NCI-H2171 (cell line): ENCODE results near the gene CHFR.
"Not testable (repeated sequence)": the region's sequence is repeated elsewhere in the genome, so short reads cannot be mapped to it uniquely, and the experiment has no call there.

Experiments
- DNase-seq: peaks from one replicate; lab custom pipeline; 2025; lab: John Stamatoyannopoulos, UW

Gene CHFR

GRCh38 chr12:132887513-132888351 lies at the start of gene CHFR:
Gene CHFR (minus strand): TSS chr12:132887605. CDS start chr12:132887328, 277 bp downstream.
- DNase-seq, result peak; percentile 94

DNA sequence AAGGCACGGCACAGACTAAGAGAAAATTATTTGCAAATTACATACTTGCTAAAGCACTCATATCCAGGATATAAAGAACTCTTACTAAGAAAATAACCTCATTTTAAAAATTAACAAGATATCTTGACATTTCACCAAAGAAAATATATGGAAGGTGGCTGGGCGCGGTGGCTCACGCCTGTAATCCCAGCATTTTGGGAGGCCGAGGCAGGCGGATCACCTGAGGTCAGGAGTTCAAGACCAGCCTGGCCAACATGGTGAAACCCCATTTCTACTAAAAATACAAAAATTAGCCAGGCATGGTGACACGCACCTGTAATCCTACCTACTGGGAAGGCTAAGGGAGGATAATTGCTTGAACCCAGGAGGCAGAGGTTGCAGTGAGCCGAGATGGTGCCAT lies 49.5 kb upstream of the CHFR start:
- DNase-seq, result not testable (repeated sequence)

DNA sequence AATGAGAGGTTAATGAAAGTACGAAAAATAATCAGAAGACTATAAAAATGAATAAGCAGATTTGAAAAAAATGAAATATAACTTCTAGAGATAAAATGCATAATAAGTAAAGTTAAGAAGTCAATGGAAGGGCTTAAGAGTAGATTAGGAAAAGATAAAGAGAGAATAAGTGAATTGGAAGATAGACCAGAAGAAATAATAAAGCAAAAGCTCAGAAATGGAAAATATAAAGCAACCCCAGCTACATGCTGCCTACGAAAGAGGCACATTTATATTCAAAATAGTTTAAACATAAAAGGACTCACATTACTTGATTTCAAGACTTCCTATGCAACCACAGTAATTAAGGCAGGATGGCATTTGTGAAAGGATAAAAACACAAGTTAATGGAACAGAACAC lies 48.8 kb upstream of the CHFR start:
- DNase-seq, result no peak

- DNase-seq, result no peak
Observed at GRCh38 chr12:132926415-132926833, 39.0 kb upstream of the CHFR start.

GRCh38 chr12:132925597-132926414 lies 38.4 kb upstream of the CHFR start:
- DNase-seq, result no peak

GRCh38 chr12:132924356-132924755 lies 37.0 kb upstream of the CHFR start:
- DNase-seq, result no peak

DNA sequence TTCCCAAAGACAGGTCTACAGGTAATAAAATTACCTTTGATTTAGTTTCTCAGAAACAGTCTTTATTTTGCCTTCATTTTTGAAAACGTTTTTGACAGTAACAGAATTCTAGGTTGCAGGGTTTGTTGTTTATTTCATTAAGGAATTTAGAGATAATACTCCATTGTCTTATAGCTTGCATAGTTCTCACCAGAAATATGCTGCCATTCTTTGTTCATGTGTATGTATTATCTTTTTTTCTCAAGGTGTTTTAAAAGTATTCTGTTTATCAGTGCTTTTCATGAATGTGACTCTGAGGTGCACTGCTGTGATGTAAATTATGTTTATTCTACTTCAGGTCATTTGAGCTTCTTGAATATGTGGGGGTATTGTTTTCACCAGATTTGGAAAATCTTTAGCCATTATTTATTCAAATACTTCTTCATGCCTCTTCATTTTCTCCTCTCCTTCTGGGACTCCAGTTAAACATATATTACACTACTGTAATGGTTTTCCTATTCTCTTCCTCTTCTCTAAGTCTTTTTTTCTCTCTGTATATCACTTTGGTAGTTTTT lies 36.0 kb upstream of the CHFR start:
- no peak for DNase-seq

DNA sequence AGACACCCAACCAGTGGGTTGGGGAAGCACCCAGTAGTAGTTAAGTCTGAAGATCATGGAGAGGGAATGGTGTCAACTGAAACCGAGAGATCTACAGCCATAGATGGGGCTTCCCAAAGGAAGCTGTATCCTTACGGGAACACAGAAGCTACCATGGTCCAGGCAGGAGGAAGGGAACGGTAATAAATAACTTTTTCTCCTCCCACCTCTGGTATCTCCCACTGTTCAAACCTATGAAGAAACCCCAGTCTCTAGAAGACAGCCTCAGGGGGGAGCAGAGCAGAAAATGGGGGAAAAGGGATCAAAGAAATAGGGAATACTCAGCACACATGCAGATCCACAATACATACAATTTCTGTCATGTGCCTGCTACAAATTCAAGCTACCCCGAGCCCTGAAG lies 35.3 kb upstream of the CHFR start:
- DNase-seq, result no peak

DNA sequence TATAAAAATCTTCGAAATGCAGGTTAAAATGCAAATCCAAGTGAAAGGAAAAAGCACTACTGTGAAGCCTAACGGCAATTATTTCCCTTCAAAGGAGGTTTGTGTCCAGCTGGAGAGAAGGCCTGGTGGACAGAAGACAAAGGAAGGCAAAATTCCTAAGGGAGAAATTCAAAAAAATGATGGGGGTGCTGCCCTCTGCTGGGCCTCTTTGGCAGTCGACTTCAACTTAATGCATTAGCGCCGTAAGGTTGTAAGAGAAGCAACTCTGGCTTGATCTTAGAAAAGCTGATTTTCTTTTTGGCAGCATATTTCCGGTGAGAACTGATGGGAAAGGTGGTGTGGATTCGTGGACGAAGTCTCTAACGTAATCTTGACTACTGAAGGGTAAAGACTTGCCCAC lies 34.3 kb upstream of the CHFR start:
- no peak for DNase-seq

DNA sequence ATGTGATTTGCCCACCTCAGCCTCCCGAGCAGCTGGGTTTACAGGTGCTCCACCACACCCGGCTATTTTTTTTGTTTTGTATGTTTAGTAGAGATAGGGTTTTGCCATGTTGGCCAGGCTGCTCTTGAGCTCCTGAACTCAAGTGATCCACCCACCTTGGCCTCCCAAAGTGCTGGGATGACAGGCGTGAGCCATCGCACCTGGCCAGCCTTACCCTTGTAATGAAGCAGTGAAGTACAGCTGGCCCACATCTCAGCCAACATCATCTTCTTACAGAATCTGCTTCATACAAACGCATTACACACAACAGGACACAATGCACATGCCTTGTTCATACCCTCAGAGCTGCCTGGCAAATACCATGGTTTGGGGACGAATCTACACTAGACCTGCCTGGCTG lies 31.3 kb upstream of the CHFR start:
- DNase-seq, result no peak

DNA sequence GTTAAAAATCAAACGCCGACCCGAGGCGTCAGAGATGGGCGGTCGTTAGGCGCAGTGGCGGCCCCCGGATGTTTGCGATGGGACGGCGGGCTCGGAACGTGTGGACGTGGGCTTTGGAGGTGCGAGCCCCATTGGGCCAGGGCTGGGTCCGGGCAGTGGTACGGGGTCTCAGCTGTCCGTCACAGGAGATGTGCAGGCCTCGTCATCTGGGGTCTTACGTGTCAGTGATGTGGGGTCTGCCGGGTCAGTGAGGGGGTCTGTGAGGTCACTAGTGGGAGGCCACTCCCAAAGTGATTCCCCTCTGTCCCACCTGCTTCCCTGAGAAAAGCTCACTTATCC lies 21.6 kb upstream of the CHFR start:
- DNase-seq, result no peak

DNA sequence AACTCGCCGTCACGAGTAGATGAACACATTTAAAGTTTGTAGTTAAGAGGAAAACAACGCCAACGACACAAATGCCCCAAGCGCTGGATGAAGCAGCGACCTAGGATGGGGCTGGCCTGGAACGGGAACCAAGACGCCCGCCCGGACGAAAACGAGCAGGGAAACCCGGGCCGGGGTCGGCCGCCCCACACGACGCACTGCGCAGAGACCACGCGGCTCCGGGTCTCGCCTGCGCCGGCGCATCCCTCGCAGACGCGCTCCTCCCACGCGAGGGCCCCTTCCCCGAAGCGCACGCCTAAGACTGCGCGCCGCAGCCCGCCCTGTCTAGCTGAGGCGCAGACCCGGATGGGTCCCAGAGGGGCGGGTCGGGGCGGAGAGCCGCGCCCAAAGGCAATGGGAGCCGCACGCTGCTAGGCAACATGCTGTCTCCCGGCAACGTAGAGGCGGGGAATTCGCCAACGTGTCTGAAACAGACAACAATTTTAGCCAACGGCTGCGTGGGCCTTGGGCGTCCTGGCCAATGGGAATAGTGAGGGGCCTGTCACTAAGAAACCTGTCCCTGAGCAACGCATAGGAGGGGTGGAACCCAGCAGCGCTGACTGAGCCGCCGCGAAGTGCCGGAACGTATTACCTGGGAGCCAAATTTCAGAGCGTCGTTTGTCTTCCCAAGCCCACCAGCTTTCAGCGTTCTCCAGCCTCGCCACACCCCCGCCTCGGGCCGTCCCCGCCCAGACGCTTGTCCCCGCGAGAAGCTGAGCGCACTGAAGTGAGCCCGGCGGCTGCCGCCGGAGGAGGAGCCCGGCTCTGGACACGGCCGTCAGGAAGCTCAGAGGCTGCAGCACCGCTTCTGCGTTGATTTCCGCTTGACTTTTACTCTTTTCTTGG lies 21.0 kb upstream of the CHFR start:
- peak; percentile 98 for DNase-seq

- not testable (repeated sequence) for DNase-seq
Observed at GRCh38 chr12:132907789-132908144, 20.4 kb upstream of the CHFR start.

DNA sequence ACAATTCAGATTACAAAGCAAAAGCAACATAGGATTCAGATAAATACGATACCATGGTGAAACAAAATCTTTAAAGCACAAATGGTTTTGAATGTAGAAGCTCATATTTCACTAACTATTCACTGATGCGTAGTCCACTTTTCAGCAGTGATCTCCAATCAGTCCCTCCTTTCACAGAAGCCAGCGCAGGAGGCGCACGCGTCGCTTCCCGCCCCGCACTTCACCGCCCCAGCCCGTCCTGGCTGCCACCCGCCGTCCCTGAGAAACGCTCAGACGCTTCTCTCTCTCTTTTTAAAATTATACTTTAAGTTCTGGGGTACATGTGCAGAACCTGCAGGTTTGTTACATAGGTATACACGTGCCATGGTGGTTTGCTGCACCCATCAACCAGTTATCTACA lies 19.8 kb upstream of the CHFR start:
- DNase-seq, result no peak

DNA sequence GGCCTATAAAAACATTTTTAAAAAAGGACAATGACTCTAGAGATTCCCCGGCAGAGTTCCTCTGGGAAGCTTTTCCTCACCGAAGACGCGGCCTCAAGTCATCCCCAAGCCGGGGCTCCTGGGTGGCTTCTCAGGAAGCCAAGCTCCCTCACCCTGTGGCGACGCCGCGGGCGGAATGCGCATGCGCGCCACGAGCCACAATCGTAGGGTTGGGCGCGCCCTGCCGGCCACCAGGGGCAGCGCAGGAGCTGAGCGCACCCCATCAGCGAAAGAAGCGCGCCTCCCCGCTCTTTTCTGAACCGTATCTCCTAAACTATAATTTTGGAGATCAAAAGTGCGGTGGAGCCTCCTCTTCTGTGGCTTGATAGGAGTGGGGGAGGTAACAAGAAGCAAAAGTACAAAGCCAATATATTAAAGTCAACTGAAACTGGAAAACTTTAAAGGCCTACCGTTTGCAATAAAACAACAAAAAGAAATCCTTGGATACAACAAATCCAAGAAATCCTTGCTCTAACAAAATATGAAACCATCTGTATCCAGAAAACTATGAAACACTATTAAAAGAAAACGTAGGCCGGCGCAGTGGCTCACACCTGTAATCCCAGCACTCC lies 17.4 kb upstream of the CHFR start:
- no peak for DNase-seq

GRCh38 chr12:132899033-132899432 lies 11.6 kb upstream of the CHFR start:
- no peak for DNase-seq

DNA sequence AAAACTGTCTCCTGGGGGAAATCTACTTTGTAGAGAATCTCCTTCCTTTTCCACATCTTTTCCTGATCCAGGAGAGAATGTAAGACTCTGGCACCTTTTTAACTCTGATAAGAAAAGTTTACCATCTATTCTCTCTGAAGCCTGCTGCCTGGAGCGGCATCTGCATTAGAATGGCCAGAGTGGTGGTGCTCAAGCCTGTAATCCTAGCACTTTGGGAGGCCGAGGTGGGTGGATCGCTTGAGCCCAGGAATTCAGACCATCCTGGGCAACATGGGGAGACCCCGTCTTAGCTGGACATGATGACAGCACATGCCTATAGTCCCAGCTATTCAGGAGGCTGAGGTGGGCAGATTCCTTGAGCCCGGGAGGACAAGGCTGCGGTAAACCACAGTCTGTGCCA lies 1.4 kb upstream of the CHFR start:
- no peak for DNase-seq

- peak; percentile 53 for DNase-seq
Observed at GRCh38 chr12:132886529-132887477, 602 bp downstream of the CHFR start.

GRCh38 chr12:132881818-132882217 lies 5.6 kb downstream of the CHFR start:
- no peak for DNase-seq

- not testable (repeated sequence) for DNase-seq
Observed at GRCh38 chr12:132874620-132875019, 12.8 kb downstream of the CHFR start.
